ENCODE data around the gene DNASE1.
"Not testable (repeated sequence)": the region's sequence is repeated elsewhere in the genome, so short reads cannot be mapped to it uniquely, and the experiment has no call there.

The DNASE1 gene

DNA sequence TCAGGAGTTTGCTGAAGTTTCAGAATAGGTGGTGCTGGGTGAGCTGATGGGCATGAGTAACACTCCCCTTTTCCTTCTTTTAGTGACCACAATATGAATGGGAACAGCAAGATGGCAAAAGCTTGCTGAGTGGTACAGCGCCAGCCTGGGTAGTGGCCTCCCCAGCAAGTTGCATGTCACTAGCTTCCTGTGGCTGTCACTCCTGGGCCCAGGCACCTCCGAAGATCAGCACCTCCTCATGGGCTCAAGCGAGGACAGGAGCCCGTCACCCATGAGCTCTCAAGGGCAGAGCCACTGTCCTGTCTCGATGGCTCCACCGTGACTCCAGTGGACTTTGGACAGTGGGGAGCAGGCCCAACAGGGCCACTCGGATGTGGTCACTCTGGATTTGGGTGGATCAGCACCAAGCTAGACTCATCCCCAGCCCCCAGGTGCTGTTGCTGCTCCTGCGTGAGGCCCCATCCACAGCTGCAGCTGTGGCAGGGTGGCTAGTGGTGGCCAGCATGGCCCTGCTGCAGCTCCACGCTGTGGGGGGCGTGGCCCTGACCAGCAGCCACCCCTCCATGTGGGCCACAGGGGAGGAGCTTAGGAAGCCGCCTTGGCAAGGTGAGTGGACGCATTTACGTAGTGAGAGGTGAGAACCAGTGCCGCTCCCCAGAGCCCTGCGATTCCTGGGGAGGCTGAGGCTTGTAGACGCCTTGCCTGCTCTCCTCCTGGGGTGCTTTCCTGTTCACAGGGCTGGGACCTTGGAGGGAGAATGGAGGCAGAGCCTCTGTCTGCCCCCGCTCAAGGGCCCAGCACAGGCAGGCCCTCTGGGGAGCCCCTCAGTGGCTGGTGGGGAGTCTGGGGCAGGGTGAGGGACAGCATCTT is 13.6 kb upstream of the DNASE1 start:
- DNase-seq (ENCODE audit: low read depth in 2 of 2), result no peak

DNA sequence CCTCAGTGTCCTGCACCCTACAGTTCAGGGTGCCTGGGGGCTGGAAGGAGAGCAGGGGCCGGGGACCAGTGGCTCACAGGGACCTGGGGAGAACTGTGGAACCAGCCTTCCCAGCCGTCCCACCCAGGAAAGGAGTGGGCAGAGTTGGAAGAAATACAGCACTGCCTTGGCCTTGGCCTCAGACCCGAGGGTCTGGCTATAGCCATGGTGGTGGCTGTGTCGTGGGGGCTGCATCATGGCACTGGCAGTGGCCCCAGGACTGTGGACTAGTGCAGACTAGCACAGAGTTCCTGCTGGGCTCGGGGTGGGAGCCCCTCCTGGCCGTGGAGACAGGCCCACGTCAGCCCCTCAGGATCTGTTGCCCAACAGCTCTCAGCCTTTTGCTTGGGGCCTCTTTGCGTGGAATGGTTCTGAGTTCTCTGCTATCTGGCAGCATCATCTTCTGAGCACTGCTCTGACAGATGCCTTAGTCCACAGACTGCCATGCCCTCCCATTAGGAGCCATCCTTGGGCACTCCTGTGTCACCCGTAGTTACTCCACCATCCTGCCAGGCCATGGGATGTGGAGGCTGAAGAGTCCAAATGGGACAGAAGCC is 12.6 kb upstream of the DNASE1 start:
- DNase-seq (ENCODE audit: low read depth in 2 of 2), result no peak

DNA sequence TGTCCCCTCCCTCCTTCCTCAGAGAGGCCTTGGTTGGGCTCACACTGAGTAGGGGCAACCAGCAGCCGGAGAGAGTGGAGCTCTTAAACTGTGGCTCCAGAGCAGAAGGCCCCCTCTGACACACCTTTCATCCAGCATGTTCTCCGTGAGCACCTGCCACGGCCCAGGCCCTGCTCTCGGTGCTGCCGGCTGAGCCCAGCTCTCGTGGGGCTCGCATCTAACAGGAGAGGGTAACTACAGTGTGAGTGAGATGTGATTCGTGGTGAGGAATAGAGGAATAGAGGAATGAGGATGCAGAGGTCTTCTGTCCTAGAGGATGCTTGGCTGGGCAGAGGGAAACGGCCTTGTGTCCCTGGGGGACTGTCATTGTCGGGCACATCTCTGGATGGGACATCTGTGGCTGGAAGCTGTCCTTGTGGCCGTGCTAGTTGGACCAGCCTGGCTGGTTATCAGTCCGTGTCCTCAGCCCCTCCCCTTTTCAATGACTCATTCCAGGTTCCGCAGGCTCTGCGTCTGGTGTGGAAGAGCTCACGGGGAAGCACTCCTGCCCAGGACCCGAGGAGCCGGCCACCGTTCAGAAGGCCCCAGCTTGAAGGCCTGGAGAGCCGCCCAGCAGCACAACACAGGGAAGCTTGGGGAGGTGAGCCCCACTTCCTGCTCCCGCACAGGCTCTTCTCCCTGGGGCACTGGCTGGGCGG is 11.9 kb upstream of the DNASE1 start:
- no peak for DNase-seq (ENCODE audit: low read depth in 2 of 2)

DNA sequence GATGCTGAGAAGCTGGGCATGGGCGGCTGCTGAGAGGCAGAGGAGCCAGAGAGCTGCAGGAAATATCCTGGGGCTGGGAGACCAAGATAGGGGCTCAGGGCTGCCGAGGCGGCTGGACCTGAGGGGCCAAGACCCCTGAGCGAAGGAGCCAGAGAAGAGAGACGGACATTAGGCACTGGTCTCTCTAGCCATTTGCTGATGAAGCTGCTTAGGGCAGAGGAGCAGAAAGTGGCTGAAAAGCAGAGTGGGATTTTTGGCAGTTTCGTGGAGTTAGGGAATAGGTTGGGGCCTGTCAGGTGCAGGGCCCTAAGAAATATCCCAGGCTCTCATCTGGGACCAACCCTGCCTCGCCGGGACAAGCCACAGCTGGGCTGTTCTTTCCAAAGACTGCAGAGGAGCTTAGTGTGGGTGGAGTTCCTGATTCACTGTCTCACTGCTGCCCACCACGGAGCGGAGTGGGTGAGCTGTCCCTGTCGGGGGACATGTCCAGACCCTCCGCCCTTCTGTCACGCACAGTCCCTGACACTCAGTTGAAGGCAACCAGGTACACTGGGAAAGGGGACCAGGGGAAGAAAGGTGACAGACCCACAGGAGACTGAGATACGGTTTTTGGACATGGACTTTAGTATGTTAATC is 11.3 kb upstream of the DNASE1 start:
- DNase-seq (ENCODE audit: low read depth in 2 of 2), result no peak

DNA sequence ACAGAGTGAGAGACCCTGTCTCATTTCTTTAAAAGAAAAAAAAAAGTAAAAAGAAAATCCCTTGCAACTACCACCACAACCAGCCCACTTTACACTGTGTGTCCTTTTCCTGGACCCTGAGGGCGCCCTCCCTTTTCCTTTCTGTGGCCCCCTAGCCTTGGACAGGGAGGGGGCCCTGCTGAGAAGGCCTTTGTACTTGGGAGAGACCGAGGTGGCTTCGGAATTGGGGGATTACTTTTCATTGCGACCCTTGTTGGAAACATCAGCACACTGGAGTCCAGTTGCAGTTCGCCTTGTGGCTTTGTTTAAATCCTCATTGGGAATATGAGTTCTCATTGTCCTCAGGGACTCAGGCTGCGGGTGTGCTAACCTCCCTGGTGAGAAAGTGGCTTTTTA is 9.4 kb upstream of the DNASE1 start:
- DNase-seq (ENCODE audit: low read depth in 2 of 2), result no peak

DNA sequence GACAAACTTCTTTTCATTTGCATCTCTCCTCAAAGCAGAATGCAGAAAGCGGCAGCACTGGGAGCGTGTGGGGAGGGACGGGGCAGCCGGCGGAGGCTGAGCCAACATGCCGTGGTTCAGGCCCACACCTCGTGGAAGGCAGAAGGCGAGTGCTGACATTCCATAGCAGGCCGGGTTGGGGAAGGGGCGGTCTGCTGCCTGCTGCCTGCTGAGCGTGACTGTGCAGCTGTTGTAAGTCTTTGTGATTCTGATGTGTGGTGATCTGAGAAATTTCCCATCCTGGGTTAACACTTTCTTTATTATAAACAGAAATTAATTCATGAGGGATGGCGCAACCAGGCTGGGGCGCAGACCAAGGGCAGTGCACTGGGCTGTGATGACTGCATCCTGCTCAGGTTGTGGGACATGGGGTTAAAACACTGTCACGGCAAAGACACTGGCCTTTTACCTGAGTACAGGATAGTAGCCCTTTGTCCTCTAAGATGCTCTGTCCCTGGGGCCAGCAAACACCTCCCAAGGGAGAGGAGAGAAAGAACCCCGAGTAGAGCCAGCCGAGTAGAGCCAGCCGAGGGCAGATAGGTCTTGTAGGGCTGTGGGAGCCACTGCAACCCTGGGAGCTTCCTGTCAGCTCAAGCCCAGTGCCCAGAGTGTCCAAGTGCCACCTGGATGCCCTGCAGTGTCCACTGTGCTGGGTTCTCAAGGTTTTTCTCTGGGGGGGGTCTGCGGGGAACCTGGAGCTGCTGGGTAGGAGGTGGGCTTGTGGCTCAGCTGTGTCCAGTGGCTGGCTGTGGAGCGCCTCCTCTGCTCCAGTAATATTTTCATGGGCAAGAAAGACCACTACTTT is 8.8 kb upstream of the DNASE1 start:
- peak; percentile 28 to 36 for DNase-seq (ENCODE audit: low read depth in 2 of 2)

DNA sequence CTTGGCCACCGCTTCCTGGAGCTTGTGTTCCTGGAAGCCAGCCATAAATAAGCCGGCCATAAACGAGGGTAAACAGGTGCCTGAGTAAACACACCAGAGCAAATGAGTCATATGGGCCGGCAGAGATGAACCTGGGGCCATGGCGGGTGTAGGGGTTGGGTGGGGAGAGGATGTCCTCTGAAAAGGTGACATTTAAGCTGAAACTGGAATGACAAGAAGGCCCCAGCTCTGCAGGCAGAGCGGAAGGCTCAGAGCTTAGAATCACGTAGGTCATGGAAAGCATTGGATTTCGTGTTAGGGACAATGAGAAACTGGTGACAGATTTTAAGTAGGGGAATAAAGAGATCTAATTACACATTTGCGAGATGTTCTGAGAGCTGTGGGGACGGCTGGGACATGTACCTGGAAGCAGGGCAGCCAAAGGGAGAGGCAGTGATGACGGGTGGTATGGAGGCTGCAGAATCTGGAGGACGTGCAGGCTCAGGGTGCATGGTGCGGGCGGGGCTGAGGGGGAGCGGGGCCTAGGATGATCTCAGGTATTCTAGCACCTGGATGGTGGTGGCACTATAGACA is 8.1 kb upstream of the DNASE1 start:
- DNase-seq (ENCODE audit: low read depth in 2 of 2), result no peak

DNA sequence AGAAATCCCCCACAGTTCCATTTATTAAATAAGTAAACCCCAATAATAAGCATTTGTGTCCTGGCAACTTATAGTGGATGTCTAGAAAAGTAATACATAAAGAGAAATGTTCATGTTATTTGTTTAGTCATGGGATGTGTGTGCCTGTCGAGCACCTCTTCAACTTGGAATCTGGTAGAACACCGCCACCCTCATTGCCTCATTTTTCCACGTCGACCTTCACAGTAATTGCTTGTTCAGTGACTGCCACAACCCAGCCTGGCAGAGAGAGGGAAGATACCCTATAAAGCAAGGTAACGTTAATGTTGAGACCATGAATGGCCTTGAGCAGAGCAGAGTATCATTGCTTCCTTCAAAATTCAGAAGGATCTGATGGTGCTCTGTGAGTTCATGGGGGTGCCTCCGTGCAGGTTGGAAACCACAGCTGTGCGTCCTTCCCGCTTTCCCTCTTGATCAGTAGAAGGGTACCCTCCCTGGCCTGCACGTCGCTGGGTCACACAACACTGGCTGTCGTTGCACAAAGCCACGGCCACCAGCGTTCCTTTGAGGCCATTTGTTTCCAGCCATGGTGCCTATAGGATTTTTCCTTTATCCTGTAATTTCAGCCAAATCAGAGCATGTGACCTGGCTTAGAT is 3.7 kb upstream of the DNASE1 start:
- DNase-seq (ENCODE audit: low read depth in 2 of 2), result no peak

DNA sequence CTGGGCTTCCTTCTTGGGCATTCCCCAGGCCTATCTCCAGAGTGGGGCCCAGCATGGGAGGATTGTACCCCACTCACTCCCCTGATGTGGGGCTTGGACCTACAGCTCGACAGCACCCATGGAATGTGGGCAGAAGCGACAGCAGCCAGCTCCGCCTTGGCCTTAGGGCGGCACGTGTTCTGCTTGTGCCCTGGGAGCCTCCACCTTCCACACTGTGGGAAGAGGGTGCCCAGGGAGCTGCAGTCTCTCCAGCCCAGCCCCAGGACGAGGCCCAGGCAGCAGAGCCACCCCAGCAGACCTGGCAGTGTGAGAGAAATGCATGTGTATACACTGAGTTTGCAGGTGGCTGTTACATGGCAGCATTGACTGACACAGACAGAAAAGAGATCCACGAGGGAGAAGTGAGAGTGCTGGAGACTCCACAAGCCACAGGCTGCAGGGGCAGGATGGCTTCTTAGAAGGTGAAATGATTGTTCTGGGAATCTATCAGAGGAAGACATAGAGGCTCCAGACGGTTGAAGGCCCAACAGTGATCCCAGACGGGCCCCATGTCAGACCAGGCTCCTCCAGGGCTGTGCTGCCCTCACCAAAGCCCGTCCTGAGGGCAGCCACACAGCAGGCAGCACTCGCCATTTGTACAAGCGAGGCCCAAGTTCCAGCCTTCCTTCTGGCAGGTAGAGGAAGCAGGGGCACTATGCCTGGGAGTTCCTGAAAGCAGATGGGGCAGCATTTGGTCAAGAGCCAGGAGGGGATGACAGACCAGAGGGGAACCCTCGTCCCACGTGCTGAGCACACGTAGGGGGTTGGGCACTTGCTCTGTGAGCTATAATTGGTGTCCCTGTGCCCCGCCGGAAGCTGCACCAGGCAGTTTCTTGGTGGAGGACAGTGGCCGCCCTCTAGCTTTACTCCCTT is 2.8 kb upstream of the DNASE1 start:
- no peak for DNase-seq (ENCODE audit: low read depth in 2 of 2)

DNA sequence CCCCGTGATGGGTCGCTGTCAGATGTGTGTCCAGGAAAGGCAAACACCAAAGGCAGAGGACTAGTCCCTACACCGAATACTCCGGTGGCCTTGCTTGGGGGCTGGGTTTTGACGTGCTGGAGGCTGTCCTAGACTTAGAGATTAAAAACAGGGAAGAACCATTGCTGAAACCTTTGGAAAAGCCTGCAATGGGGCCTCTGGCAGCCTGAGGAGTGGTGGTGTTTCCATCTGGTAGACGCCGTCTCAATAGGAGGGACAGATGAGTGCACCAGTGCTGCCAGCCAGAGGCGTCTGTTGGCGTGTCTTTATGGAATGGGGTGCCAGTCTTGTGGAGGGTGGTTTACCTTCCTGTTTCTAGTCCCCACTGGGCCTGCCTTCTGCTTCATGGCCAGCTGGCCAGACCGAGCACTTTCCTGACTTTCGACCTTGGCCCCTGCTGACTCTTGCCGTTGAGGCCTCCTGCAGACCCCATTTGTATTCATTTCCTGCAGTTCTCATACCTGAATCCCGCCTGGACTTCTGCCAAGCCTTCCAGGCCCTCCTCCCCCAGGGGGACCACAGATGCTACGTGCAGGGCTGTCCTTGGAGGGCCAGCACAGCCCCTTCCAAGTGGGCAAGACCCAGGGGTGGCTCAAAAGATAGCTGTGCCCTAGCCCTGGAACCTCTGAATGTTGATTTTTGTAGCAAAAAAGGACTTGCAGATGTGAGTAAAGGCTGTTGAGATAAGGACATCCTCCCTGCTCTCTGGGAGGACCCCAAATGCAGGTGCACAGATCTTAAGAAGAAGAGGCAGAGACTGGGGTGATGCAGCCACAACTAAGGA is 1.9 kb upstream of the DNASE1 start:
- DNase-seq (ENCODE audit: low read depth in 2 of 2), result no peak

DNA sequence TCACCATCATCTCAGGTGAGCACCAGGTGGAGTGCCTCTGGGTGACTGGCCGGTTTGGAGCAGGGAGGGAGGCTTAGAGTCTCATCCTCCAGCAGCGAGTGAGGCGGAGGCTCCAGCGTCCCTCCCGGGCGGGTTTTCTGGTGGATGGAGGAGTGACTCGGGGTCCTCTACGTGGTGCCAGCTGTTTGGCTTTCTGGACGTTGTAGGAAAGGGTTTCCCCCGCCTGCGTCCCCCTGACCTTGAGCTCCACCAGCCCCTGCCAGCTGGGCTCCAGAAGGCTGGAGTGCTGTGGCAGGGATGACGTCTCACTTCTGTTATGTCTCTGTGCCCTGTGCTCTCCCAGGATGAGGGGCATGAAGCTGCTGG is 522 bp downstream of the DNASE1 start:
- DNase-seq (ENCODE audit: low read depth in 2 of 2), result no peak

DNA sequence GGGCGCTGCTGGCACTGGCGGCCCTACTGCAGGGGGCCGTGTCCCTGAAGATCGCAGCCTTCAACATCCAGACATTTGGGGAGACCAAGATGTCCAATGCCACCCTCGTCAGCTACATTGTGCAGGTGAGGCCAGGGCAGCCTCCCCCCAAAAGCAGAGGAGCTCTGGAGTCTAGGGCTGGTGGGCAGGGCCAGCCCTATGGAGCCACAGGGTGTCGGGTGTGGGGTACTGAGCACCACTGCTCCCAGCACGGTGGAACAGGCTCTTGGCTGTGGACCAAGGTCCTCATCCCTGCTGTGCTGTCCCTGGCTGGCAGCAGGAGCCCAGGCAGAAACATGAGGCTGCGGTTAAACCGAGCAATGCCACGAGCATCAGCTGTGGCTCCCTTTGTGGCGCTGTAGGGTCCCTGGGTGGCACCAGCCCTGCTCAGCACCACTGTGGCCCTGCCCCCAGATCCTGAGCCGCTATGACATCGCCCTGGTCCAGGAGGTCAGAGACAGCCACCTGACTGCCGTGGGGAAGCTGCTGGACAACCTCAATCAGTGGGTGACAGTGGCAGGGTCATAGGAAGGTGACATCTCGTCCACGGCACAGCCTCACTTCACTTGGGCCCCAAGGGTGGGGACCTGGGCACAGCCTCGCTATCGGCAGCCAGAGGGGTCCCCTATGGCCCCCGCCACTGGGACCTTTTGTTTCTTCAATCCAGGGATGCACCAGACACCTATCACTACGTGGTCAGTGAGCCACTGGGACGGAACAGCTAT is 1.1 kb downstream of the DNASE1 start:
- no peak for DNase-seq (ENCODE audit: low read depth in 2 of 2)

DNA sequence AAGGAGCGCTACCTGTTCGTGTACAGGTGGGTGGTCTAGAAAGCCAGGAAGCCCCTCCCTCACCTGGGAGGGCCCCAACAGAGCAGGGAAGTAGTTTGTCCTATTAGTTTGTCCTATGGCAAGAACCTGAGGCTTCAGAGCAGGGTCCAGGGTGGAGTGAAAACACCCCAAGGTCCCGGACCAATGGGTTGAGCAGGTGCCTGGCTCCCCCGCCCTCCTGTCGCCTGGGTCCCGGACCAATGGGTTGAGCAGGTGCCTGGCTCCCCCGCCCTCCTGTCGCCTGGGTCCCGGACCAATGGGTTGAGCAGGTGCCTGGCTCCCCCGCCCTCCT is 1.6 kb downstream of the DNASE1 start:
- not testable (repeated sequence) for DNase-seq (ENCODE audit: low read depth in 2 of 2)

DNA sequence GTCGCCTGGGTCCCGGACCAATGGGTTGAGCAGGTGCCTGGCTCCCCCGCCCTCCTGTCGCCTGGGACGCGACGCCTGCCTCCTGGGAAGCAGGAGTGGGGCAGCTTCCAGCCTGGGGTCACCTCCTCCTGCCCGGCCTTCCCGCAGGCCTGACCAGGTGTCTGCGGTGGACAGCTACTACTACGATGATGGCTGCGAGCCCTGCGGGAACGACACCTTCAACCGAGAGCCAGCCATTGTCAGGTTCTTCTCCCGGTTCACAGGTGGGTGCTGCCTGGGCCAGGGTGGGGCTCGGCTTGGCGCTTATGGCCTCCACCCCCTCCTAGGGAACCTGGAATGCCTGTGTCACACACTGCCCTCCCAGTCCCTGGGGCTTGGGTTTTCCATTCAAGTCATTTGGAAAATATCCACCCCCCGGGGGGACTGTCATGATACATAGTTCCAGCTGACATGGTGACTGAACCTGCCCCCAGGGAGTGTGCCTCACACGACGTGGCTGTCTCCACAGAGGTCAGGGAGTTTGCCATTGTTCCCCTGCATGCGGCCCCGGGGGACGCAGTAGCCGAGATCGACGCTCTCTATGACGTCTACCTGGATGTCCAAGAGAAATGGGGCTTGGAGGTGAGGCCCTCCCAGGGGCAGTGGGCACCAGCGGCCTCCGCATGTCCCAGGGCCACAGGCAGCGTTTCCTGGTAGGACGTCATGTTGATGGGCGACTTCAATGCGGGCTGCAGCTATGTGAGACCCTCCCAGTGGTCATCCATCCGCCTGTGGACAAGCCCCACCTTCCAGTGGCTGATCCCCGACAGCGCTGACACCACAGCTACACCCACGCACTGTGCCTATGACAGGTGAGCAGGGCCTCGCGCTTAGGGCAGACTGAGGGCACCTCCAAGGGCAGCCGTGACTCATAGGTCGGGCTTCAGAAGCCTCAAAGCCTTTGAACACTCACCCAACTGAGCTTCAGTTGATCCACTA is 2.3 kb downstream of the DNASE1 start:
- no peak for DNase-seq (ENCODE audit: low read depth in 2 of 2)

DNA sequence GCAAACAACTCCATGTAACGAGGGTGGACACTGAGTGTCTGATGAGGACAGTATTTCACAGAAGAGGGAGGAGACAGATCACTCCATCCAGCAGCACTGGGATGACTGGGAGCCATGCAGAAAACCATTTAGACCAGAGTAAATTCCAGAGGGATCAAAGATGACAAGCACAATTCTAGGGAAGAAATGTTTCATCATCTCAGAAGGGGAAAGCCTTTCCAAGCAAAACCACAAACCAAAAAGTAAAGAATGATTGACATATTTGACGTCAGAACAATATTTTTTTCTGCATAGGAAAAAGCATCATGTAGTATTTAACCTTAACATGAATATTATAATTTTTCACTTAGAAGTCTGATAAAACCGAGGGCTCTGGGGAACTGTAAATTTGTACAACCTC is 4.8 kb downstream of the DNASE1 start:
- DNase-seq (ENCODE audit: low read depth in 2 of 2), result peak; percentile 43 to 45

DNA sequence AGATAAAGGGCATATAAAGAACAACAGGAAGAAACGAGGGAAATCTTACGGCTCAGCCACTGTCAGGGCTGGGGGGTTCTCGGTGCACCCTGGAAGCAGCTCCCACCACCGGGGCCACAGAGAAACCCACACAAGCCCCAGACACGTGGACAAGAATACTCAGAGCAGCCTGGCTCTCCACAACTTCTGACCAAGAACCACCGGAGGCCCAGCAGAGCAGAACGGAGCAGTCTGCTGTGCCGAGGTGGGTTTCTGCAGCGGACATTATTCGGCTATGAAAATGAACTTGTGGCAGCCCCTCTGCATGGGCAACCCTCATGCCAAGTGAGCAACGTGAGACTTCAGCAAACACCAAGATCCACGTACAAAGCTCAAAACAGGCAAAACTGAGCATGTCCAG is 6.8 kb downstream of the DNASE1 start:
- no peak for DNase-seq (ENCODE audit: low read depth in 2 of 2)

DNA sequence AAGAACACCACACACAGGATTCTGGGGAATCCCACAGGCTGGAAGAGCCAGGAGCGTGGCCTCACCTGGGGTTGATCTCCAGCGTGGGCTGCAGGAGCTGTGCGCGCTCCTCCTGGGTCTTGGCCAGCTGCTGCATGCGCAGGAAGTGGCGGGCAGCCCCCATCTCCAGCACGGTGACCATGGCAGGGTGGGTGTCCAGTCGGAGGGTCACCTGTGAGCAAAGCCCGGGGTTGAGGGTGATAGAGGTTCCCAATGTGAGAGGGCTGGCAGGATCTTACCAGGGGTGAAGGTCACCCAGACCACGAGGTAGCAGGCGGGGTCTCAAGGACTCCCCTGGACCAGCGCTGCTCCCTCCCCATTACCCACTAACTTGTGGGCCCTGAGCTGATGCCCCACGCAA is 7.4 kb downstream of the DNASE1 start:
- no peak for DNase-seq (ENCODE audit: low read depth in 2 of 2)

All from fibroblast of skin of left quadriceps (primary cell).